GM12872 (cell line): ENCODE results near the gene LRRC43.

Experiments used
- CTCF ChIP-seq: IDR thresholded peaks from 3 replicates; pipeline ENCODE4 v1.5.1; 2011; ENCODE audit warnings: low read depth, mild to moderate bottlenecking, low read length, moderate library complexity; ENCODE audit not compliant: insufficient read depth

LRRC43 gene

GRCh38 chr12:122159882-122160281 is 23.0 kb upstream of the LRRC43 start:
- TF ChIP-seq CTCF = no peak; the same call in 2 of the 3 replicates

- TF ChIP-seq CTCF = no peak
Observed at GRCh38 chr12:122160761-122161160, 22.2 kb upstream of the LRRC43 start.

GRCh38 chr12:122161682-122162081 is 21.2 kb upstream of the LRRC43 start:
- TF ChIP-seq CTCF = no peak

DNA sequence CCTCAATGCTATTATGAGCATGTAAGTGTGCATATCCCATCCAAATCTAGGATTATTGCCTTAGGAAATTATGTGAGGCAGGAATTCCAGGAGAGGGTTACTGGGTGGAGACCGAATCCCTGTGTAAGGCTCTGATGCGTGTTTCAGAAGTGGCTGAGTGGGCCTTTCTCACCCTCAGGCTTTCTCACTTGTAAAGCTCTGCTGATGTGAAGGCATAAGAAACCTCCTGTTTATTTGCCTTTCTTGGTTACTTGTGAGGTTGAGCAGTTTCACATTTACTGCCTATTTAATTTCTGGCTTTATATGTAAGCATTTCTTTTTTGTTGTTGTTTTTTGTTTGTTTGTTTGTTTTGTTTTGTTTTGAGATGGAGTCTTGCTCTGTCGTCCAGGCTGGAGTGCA is 19.9 kb upstream of the LRRC43 start:
- no peak for TF ChIP-seq CTCF

DNA sequence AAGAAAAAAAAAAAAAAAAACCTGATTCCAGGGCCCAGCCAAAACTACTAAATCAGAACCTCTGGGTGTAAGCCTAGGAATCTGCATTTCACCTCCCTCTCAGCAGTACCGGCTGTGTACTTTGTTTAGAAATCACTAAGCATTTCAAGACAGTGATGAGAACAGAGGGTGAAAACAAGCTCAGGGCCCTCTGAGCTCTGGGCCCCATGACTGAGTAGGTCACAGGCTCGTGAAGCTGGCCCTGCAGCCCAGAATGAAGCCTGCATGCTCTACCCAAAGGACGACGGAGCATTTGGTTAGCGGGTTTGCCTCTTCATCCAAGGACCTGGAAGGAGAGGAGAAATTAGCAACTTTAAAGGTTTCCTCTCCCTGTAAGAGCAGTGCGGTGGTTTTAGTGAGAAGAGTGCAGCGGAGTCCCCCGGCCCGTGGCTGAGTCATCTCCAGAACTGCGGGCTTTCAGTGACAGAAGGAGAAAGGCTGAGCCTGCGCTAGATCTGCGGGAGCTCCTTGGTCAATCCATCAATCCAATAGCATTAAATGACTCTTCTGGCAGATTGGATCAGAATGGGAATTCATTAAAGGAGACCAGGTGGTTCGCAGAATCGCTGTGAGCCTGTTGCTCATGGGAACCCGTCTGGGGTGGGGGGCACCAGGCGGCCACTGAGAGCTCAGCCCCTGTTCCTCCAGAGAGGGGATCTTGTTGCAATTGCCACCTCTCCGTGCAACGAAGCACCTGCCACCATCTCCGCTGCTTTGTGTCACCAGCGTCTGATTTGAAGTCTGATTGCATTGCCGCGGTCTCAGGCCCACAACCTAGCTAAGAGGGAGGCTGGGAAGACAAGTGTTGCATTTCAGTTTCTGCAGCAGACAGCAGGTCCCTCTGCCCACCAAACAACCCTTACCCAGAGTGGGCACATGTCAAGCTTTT is 16.2 kb upstream of the LRRC43 start:
- no peak for TF ChIP-seq CTCF

- TF ChIP-seq CTCF = no peak
Observed at GRCh38 chr12:122167356-122167925, 15.5 kb upstream of the LRRC43 start.

GRCh38 chr12:122168492-122168891 is 14.4 kb upstream of the LRRC43 start:
- no peak for TF ChIP-seq CTCF
